GM18907 (cell line): ENCODE results near the gene CHD9.

Experiments used
- ATAC-seq: cut with Tn5 transposase; IDR thresholded peaks from one replicate; pipeline ENCODE4 v1.9.1; 2021; ENCODE audit warnings: mild to moderate bottlenecking, moderate library complexity; ENCODE audit not compliant: unreplicated experiment

Gene CHD9

GRCh38 chr16:53341792-53342191 is 287.0 kb downstream of the CHD9 start:
- ATAC-seq: no peak

- ATAC-seq: no peak
These were observed 300.3 kb downstream of the CHD9 start for GRCh38 chr16:53355064-53355463.

GRCh38 chr16:53356478-53357207 is 301.9 kb downstream of the CHD9 start:
- no peak for ATAC-seq

GRCh38 chr16:53357208-53357586 is 302.4 kb downstream of the CHD9 start:
- ATAC-seq: no peak

GRCh38 chr16:53357955-53358354 is 303.2 kb downstream of the CHD9 start:
- no peak for ATAC-seq

GRCh38 chr16:53358884-53359283 is 304.1 kb downstream of the CHD9 start:
- ATAC-seq: no peak

GRCh38 chr16:53369921-53370320 is 315.1 kb downstream of the CHD9 start:
- no peak for ATAC-seq

- ATAC-seq: no peak
These were observed 316.0 kb downstream of the CHD9 start for GRCh38 chr16:53370827-53371226.

- ATAC-seq: peak; percentile 80
These were observed 318.4 kb downstream of the CHD9 start for GRCh38 chr16:53372992-53373871.

- ATAC-seq: no peak
These were observed 320.0 kb downstream of the CHD9 start for GRCh38 chr16:53374800-53375199.

- ATAC-seq: no peak
These were observed 323.3 kb downstream of the CHD9 start for GRCh38 chr16:53378138-53378537.
